GM21528 (cell line): ENCODE results near the gene U2SURP.
A peak's percentile ranks its signal among the peaks of the same experiment; 100 is the strongest.
"Not testable (repeated sequence)": the region's sequence is repeated elsewhere in the genome, so short reads cannot be mapped to it uniquely, and the experiment has no call there.

Experiments
- ATAC-seq: cut with Tn5 transposase; IDR thresholded peaks from one replicate; pipeline ENCODE4 v1.9.1; 2021; ENCODE audit warnings: mild to moderate bottlenecking, moderate library complexity; ENCODE audit not compliant: unreplicated experiment, low FRiP score

Gene U2SURP

DNA sequence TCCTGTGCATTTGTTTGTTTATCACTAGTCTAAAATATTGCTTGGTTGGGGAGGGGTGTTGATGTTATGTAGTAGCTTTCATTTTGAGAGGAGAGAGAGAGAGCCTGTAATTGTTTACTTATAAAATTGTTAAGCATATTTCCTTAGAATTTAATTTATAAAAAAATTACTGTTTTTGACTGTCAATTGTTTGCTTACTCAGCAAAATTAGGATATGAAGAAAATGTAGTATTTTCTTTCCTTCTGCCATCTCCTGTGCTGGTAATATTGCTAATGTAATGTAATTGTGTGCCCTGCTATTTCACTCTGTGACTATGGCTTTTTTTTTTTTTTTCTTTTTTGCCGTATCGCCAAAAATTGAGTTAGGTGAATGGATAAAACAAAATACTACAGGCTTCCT lies 3.5 kb downstream of the U2SURP start:
- no peak for ATAC-seq

DNA sequence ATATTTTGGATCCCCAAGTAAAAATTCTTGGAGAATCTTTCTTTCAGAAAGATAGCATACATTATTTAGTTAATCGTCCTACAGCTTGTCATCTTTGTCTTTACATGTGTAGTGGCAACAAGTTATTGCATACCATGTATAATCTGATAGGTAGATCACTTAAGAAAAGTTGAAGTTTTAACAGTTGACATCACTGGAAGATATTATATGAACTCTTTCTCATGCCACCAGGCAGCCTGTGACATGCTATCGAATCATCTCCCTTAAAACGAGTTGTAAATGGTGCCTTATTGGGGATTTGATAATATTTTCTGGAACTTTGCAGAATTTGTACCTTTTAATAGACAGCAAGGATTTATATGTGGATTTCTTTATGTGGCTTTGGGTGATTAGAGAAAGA lies 8.7 kb downstream of the U2SURP start:
- no peak for ATAC-seq

DNA sequence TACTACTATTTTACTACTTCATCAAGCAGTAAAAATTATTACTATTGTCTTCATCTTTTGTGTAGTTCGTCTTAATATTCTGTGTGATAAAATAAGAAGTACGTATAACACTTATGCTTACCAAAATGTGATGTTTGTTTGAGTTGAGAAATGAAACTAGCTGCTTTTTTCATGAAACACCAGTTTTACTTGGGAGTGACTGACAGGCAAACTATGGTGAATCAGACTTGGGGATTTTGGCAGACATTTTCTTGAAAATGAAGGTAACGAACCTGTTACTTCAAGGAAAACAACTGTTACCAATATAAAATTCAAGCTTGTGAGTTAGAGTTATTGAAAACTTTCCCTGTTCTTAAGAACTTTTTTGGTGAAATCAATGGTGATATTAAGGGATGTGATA lies 10.3 kb downstream of the U2SURP start:
- no peak for ATAC-seq

DNA sequence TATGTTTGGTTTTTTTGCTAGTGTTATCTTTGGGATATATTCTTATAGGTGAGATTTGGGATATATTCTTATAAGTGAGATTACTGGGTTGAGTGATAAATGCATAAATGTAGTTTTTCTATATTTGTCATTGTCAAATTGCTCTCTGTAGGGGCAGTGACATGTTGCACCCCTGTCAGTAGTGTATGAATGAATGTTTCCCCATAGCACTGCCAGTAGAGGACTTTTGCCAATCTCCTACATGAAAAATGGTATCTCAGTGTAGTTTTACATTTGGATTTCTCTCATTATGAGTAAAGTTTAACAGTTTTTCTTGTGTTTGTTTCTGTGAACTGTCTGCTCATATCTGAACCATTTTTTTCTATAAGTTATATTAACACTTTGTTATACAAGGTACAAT lies 13.6 kb downstream of the U2SURP start:
- ATAC-seq, result no peak

DNA sequence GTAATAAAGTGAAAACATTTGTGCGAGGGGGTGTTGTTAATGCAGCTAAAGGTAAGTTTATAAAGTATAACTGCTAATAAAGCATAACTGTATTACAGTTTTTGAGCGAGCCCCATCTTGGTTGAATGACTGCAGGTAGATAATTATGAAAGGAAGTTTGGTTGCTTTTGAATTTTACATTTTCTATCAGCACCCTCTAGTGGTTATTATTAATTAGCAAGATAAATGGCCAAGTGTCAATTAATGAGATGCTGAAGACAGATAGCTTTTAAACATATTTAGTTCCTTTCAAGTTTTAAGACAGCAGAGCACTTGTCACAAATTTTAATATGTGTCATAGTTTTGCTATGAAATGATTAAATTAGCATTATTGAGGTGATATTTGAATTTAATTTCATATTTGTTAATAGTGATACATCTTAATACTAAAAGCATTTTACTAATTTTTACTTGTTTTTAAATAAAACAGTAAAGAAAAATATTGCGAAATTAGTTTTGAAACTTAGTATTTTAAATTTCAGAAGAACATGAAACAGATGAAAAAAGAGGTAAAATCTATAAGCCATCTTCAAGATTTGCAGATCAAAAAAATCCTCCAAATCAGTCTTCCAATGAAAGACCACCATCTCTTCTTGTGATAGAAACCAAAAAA lies 15.1 kb downstream of the U2SURP start:
- no peak for ATAC-seq

DNA sequence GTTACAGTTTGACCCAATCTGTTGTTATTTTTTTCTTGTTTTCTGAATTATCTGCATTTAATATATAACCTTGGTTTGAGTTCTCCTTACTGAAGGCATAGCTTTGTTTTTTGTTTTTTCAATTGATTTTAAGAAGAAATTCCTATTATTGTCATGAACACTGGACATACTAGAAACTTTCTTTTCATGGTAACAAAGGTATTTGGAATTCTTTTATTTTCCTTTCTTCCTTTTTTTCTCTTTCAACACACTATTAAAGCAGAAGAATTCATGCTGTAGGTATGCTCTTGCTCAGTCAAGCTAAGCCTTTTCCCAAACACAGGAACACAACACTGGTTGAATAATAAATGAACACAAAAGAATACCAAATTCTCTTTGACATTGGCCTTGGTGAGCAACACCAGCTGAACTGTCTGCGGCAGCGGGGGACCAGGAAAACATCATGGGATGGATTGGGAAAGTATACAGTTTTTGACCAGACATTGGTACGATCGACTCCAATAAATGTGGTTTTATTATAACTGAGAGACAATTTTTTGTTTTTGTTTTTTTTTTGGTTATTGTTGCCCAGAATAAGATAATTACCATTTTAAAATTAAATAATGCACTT lies 23.1 kb downstream of the U2SURP start:
- ATAC-seq, result no peak

DNA sequence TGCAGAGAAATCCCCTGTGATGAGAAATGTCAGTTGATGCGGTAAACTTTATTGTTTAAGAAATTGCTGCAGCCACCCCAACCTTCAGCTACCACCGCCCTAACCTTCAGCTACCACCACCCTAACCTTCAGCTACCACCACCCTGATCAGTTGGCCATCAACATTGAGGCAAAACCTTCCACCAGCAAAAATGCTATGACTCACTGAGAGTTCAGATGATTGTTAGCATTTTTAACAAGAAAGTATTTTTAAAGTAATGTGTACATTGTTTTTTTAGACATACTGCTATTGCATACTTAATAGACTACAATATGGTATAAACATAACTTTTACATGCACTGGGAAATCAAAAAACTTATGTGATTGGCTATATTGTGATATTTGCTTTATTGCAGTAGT lies 30.0 kb downstream of the U2SURP start:
- no peak for ATAC-seq

DNA sequence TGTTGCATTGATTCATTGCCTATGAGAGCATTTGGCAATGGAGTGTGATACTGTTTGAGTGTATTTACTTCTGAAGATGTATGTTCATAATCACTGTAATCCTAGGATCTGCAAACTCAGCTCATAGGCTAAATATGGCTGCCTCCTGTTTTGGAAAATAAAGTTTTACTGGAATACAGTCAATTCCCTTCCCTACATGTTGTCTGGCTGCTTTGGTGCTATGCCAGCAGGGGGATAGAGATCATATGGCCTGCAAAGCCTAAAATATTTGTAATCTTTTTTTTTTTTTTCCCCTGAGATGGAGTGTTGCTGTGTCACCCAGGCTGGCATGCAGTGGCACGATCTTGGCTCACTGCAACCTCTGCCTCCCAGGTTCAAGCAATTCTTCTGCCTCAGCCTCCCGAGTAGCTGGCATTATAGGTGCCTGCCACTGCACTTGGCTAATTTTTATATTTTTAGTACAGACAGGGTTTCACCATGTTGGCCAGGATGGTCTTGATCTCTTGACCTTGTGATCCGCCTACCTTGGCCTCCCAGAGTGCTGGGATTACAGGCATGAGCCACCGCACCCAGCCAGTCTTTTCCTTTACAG lies 30.5 kb downstream of the U2SURP start:
- not testable (repeated sequence) for ATAC-seq

DNA sequence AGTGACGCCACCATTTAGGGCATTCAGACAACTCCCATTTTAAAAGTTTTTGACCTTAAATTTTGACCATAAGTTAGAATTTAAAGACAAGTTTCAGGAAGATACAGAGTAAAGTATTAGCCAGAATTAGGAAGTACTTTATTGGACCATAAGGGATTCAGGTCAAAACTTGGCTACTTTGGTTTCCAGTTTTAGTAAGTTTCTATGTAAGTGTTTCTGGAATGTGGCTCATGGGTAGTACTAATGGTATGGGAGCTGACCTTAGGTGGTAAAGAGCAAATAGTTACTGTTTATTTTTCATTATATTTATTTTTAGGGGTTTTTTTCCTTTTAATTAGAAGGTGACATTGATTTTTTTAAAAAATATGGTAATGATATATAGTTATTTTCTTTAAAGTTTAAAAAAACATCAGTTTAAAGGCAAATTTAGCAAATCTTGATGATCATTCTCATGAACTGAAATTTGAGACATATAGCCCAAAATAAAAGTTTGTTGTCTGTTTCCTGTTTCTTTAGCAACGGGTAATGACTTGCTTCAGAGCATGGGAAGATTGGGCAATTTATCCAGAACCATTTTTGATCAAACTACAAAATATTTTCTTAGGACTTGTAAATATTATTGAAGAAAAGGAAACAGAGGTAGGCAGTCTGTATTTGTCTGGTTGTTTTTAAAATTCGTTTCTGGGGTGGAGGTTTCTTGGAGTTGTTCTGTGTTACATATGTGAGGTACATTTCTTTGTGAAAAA lies 34.3 kb downstream of the U2SURP start:
- ATAC-seq, result no peak

DNA sequence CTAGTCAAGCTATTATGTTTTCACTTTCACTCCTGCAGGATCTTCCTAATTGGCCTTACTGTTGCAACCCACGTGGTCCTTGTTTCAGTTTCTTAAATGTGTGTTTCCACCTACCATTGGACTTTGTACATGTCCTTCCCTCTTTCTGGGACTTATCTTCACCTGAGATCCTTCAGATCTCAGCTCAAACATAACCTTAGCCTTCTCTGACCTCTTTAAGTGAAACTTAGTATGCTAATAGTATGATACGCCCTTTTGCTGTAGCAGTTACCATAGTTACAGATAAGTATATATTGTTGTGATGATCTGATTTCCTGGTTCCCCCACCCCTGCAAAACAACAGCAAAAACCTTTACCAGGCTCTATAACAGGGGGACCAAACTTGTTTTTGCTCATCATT lies 35.2 kb downstream of the U2SURP start:
- ATAC-seq, result no peak

DNA sequence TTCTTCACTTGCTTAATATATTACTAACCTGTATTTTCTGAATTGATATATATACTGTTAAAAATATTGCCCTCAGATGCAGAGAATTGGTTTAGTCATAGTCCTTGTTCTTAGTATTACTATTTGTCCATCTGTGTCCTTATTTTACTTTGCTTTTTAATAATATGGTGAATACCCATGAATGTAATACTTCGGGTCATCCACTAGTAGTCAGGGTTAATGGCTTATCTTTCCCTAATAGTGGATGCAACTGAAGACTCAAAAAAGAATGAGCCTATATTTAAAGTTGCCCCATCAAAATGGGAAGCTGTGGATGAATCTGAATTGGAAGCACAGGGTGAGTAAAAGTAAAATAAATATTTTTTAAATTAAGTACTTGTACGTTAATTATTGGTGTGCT lies 36.5 kb downstream of the U2SURP start:
- no peak for ATAC-seq

DNA sequence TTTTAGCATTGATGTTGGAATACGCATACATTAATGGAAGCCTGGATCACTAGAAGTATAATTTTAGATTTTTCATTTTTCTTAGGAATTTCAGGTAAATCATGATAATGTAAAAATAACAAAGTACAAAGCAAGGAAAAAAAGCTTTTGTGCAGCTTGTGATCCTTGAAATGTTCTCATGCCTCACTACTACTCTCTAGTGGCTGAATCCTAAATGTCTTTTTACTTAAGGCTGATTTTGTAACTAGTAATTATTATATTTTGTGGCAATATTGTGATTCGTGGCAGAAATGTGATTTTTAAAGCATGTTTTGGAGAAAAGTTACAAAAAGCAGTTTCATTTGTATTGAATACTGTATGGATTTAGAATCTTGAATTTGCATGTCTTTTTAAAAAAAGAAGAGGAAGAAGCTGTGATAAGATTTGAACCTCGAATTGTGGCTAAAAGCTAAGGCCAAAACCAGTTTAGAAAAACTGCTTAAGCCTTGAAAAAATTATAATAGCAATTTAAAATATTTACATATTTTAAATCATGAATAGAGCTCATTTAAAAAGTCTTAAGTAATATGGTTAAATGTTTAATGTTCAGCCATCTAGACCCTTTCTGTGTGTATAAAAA lies 39.0 kb downstream of the U2SURP start:
- ATAC-seq, result no peak

DNA sequence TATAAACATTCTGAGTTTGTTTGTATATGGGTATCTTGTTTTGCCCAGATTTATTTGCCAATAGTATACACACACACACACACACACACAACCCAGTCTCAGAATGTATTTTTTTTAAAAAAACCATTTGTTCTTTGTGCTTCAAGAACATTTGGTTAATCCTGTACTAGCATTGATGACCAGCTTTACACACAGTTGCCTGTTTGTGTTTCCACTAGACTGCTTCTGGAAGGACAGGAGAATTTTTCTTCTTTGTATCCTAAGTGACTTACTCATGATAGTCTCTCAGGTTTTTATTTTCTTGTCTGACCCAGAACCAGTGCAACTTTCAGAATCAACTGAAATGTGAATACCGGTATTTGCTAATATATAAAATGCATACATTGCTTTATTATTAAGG lies 40.5 kb downstream of the U2SURP start:
- ATAC-seq, result no peak

DNA sequence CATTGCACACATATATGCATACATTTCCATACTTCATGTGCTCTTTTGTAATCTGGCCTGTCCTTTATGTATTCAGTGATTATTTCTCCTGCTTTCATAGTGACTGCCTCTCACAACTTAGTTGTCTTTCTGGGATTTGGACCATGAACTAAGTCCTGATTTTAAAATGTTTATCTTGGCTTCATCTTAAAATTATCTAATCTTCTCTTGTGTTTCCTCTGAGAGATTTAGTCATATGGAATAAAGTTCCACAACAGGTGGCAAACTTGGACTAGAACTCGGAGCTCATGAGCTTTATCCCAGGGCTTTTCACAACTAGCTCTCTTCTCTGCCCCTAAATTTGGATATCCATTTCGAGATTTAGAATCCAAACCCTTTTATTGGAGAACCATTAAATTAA lies 44.3 kb downstream of the U2SURP start:
- ATAC-seq, result no peak

DNA sequence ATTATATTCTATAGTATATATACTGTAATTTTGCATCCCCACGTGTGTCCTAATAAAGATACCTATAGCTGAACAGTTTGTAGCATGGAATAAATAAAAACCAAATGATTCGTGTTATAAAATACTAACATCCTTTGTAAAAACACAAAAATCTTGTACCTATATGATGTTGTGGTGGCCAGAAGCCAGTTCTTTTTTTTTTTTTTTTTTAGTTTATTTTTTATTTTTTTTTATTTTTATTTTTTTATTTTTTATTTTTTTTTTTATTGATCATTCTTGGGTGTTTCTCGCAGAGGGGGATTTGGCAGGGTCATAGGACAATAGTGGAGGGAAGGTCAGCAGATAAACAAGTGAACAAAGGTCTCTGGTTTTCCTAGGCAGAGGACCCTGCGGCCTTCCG lies 44.7 kb downstream of the U2SURP start:
- ATAC-seq, result not testable (repeated sequence)

DNA sequence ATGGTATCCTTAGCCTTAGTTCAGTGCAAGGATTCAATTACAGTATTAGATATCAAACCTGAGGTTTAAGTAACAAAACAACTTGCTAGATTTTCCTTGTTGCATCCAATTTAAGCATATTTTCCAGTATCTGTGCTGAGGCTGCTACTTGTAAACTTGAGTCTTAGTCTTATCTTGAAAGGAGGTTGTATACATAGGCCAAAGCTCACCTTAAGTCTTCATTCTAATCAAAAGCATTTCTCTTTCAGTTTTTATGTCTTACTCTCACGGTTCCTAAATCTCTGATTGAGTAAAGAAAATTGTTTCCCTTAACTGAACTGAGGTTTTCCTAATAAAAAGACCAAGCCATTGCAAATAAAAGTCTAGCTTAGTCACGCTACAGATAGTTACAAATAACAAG lies 52.6 kb downstream of the U2SURP start:
- no peak for ATAC-seq

DNA sequence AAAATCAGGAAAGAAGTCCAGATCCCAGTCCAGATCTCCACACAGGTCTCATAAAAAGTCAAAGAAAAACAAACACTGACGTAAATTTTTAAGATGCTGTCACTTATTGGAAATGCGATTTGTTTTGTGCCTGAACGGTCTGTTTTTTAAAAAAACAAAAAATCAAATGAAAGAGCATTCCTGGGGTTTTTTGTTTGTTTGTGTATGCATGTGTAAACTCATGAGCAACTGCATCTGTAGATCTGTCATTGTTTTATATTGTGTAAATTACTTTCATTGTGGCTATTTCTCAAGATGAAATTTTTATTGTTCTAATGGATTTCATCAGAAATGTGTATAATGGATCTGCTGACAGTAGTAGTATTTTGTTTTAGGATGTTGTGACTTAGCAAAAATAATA lies 55.0 kb downstream of the U2SURP start:
- ATAC-seq, result no peak

DNA sequence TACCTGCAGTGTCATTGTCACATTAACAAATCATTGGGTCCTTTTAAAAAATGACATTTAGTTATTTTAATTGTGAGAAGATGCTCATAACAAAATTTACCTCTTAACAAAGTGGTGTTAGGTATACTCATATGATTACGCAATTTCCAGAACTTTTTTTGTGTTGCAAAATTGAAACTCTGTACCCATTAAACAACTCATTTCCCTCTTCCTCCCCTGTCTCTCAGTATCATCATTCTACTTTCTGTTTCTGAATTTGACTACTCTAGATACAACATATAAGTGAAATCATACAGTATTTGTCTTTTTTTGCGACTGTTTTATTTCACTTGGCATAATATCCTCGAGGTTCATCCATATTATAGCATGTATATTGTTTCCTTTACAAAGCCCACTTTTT lies 59.5 kb downstream of the U2SURP start:
- peak; percentile 96 for ATAC-seq

DNA sequence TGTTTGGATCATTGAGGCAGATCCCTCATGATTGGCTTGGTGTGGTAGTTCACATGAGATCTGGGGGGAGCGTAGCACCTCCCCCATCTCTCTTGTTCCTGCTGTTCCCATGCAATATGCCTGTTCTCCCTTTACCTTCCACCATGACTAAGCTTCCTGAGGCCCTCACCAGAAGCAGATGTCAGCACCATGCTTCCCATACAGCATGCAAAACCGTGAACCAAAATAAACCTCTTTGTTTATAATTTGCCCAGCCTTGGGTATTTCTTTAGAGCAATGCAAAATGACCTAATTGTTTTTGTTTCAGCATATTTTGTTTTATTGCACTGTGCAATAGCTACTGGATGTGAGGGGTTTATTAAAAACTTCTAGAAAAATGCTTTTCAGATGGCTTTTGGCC lies 61.6 kb downstream of the U2SURP start:
- no peak for ATAC-seq

DNA sequence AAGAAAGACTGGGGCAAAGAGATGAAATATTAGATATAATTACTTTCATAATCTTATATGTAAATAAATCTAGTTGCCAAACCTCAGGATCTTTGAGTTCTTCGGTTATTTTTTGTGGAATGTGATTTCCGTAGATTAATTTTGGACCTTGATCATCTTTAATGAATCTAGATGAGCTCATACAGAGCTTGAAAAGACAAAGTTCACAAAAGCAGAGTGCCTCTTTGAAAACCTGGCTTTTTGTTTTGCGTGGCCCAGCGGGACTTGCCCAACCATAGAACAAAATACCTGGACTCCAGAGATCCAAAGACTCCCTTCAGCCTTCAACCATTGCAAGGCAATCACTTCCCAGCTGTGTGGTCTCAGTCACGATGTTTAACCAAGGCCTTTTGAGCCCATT lies 63.4 kb downstream of the U2SURP start:
- ATAC-seq, result no peak

DNA sequence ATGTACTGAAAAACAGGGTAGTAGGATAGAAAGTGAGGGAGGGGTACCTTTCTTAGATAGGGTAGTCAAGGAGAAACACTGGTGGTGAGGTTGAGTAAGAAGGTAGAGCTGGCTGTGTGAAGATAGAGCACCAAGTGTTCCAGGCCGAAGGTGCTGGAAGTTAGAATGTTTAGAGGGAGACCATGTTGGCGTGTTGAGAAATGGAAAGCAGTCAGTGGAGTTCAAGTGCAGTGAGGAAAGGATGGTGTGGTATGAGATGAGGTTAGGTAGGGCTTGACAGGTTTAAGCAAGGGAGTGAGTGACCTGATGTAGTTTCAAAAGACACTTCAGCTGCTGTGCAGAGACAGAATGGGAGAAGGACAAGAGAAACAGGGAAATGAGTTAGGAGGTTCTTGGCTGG lies 64.0 kb downstream of the U2SURP start:
- ATAC-seq, result no peak
